SKM-1 (cell line): ENCODE results near the gene ATP2C1.
"Not testable (repeated sequence)": the region's sequence is repeated elsewhere in the genome, so short reads cannot be mapped to it uniquely, and the experiment has no call there.

Source experiments
- DNase-seq: peaks from one replicate; lab custom pipeline; 2025; ENCODE audit not compliant: unreplicated experiment; lab: John Stamatoyannopoulos, UW

The ATP2C1 gene

DNA sequence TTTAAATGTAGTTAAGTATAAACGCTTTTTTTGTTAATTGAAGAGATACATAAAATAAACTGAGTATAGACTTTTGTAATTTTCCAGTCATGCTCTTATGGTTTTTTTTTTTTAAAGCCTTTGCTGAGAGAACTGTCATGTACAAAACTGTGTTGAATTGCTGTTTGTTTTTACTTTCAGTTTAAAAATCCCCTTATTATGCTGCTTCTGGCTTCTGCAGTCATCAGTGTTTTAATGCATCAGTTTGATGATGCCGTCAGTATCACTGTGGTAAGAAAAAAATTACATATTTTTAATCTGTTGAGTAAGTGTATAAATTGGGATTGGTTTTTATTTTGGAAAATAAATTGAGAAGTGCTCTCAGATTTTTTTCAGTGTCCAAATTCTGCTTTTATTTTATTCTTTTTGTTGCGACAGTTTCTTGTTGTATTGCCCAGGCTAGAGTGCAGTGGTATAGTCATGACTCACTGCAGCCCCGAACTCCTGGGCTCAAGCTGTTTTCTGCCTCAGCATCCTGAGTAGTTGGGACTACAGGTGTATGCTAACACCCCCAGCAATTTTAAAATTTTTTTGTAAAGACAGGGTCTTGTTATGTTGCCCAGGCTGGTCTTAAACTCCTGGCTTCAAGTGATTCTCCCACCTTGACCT lies 40.7 kb downstream of the ATP2C1 start:
- DNase-seq: no peak

DNA sequence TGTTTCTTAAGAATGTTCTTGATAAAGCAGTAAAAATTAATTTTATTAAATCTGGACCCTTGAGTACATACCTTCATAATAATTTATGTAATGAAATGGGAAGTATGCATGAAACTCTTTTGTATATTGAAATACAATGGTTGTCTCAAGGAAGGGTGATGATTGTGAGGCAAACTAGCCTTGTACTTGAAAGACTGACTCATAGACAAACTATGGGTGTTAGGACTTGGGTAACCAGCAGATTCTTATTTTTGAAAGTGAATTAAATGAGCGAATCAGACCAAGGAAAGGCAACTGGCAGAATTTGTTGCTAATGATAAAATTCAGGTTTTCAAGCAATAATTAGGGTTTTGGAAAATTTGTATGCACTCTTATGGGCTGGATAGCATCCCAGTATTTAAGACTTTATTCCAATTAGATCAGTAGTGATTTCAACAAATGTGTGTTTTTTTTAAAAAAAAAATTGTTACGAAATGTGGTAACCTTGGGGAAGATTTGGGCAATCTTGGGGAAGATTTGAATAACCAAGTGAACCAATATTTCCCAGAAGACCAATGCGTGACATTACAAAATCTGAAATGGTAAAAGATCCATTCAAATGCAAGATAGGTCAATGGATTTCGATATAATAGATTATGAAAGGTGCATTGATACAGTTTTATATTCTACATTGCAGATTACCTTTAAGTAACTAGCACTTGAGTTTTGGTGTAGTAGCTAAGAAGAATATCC lies 42.0 kb downstream of the ATP2C1 start:
- no peak for DNase-seq

DNA sequence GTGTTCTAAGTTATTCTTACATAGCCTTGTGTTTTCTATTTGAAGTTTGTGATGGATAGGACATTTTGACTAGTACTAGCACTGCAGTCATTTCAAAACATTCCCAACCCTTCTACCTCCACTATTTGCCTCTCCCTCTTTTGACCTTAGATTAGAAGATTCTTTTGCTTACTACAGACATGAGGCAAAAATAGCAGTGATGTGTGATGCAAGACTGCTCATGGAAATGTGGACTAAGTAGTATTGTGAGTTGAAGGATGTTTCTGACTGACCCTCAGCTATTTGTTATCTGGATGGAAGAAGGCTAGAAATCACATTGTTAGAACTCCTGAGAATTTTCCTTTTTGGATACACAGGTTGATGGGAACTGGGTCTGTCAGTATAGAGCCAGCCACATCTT lies 45.9 kb downstream of the ATP2C1 start:
- DNase-seq: no peak

DNA sequence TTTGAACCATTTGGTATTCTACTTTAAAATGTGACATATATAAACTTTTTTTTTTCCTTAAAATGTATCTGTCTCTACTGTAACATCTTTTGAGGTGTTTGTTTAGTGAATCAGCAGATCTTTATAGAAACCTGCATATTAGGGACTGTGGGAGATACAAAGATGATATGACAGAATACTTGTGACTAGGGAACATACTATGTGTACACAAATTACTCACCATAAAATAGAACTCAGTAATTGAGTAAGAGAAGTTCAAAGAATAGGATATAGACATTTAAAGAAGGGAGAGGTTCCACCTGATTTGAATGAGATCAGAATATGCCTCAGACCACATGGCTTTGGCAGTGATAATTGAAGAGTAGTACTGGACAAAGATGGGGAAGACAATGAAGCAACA lies 47.9 kb downstream of the ATP2C1 start:
- no peak for DNase-seq

DNA sequence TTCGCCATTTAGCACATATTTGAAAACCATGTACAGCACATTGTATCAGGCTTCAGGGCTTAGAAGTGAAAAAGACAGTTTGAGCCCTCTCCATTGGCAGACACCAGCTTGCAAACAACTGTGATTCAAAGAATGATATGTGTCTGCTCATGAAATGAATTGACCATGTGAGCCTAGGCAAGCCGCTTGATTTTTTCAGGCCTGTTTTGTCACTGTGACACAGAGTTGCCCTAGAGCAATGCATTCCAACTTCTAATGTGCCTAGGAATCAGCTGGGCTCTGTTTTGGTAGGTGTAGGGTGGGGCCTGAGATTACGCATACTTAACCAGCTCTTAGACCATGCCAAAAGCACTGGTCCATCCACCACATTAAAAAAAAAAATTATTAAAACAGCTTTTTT lies 53.0 kb downstream of the ATP2C1 start:
- DNase-seq: no peak

DNA sequence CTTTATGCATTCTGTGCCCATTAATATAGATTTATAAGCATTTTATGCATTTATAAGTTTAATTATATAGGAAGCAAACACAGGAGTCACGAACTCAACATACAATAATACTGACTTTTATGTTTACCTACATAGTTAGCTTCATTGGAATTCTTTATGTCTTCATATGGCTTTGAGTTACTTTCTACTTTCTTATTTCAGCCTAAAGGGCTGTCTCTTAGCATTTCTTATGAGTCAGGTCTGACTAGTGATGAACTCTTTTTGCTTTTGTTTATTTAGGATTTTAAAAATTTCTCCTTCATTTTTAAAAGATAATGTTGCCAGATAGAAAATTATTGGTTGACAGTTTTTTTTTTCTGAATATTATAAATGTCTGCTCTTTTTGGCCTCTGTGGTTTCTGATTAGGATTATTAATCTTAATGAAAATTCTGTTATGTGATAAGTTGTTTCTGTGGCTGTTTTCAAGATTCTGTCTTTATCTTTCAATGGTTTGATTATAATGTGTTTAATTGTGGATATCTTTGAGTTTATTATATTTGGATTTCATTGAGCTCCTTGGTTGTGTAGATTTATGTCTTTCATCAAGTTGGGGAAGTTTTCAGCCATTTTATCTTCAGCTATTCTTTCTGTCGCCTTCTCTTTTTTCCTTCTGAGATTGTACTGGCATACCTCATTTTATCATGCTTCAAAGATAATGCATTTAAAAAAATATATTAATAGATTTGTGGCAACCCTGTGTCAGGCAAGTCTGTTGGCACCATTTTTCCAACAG lies 54.3 kb downstream of the ATP2C1 start:
- no peak for DNase-seq

DNA sequence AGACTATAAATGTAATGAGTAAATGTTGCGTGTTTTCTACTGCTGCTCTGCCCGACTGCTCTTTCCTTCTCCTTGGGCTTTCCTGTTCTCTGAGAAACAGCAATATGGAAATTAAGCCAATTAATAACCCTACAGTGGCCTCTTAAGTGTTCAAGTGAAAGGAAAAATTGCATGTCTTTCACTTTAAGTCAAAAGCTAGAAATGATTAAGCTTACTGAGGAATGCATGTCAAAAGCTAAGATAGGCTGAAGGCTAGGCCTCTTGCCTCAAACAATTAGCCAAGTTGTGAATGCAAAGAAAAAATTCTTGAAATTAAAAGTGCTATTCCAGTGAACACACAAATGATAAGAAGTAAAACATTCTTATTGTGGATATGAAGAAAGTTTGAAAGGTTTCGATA lies 55.0 kb downstream of the ATP2C1 start:
- no peak for DNase-seq

DNA sequence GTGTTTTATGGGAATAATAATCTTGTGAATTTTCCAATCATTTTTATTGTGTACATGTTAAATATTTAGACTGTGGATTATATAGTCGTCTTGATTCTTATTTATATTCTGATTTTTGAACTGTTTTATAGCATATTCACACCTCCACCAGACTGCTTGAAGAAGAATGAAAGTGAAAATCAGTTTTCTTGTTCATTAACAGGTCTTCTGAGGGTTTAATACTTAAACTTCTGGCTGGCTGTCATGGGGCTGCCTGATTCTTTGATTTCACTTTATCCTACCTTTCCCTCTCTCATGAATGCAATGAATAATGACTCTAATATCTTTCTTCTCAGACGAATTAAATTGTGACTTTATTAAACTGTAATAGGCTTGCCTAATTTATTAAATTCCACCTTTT lies 56.2 kb downstream of the ATP2C1 start:
- DNase-seq: no peak

DNA sequence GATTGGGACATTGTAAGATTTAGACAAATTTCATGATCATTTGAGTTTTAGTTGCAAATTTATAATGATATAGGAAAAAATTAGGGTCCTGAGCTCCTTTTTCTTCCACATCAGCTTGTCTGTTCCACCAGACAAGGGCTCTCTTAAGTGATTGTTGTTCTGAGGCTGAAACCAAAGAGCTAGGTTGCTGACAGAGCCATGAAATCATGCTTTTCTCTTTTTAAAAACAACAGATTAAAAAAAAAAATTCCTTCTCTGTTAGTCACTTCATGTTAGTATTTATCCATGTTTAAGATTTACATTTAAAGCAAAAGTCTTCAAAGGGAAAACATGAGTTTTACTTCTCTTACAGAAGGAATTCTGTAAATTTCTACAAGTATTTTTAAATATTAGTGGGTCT lies 56.8 kb downstream of the ATP2C1 start:
- no peak for DNase-seq

DNA sequence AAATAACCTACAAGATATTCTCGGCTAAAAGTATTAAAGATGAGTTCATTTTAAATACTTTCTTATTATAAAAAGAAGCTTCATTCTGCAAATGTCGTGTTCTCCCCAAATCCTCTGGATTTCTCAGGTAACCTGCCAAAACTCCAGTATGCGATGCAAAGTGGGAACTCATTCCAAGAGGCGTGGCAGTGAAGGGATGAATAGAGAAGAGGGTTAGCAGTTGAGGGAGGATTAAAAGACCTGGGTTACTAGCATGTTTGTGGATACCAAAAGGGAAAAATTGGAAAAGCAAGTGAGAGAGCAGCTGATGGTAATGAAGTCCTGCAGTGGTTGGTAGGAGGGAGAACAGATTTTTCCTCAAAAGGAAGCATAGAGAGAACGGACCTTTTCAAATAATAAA lies 61.6 kb downstream of the ATP2C1 start:
- DNase-seq: no peak

DNA sequence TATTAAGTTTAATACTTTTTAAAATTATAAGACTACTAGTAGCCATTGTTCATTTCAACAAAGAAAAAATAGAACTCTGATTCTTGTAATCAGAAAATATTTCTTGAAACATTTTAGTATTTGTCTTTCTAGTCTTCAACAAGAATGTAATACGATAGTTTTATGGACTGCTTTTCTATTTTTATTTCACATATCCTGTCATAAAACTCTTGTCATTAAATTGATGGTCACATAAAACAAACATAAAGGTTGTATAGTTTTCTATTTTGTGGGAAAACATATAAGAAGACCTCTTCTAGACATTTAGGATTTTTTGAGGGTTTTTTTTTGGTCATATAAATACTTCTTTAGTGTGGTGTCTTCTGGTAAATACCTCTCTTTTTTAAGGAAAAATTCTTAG lies 62.4 kb downstream of the ATP2C1 start:
- DNase-seq: no peak

DNA sequence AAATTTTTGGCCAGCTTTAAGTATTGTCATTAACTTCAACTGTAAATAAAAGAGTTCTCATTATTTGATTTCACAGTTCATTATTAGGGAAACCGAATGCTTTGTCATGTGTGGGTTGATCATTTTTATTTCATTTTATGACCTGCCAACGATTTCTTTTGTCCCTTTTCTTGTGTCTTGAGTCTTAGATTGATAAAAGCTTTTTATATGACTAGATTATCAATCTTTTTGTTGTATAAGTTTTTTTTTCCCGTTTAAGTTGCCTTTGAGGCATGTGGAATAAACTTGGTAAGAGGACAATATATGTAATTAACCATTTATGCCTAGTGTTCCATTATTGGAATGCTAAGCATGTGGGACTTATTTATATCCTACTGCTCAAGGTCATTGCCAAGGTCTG lies 62.8 kb downstream of the ATP2C1 start:
- DNase-seq: no peak

DNA sequence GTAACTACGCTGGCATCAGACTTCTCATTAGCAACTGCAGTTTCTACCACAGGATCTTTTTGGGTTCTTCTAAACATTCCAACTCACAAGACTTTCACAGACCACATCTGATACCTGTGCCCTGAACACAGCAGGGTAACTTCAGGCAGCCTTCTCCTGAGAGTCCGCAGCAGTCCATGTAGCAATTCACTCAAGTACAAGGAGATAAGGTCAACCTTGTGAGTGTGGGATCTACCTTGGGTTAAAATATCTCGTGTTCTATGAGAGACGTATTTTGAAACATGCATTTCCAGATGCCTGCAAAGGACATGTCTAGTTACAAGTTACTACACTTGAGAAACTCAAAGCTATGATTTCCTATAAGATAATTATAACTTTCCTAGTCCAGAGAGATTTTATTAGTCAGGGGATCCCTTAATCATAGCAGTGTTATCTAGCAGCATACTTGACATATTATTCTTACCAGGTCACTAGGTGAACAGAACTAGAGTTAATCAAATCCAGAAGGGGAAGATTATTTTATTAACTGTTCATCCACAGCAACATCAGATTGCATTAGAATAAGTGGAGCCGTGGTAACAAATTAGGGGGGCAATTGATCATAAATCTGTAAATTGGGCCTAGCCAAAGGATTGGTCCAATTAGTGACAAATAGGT lies 66.4 kb downstream of the ATP2C1 start:
- DNase-seq: no peak

DNA sequence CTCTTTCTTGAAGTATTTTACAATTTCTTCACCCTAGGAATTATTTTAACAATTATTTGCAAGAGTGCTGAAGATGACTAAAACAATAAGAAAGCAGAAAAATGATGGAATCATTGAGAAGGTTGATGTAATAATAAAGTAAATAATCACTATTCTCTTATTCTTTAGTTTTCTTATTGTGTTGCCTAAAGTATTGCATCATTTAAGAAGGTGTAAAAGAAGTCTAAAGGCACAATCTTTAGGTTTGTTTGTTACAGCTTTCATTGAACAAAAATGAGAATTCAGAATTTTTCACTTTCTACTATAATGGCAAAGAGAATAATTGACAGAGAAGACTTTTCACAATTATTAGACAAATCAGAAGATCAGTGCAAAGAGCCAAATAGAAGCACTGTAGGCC lies 67.6 kb downstream of the ATP2C1 start:
- DNase-seq: no peak

DNA sequence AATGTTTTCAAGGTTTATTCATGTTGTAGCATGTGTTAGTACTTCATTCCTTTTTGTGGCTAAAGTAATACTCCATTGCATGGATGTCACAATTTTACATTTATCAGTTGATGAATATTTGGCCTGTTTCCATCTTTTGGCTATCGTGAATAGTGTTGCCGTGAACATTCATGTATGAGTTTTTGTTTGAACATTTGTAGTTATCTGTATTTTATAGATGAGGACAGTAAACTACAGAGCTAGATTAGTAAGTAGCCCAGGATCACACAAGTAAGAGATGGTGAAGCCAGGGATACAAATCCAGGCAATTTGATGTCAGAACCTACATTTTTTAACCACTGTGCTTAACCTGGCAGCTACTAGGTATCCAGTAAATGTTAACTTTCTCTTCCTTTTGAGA lies 69.6 kb downstream of the ATP2C1 start:
- DNase-seq: no peak

DNA sequence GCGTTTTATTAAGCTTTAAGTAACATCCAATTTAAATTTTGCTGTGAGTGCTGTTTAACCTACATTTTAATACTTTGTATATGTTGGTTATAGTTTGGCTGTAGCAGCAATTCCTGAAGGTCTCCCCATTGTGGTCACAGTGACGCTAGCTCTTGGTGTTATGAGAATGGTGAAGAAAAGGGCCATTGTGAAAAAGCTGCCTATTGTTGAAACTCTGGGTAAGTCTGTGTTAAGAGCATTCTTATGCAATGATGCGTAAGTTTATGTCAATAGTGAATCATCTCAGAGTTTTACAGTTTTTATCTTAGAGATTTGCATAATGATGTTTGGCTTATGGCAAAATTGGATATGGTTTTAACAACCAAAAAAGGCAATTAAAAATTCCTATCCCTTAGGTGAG lies 70.0 kb downstream of the ATP2C1 start:
- no peak for DNase-seq

DNA sequence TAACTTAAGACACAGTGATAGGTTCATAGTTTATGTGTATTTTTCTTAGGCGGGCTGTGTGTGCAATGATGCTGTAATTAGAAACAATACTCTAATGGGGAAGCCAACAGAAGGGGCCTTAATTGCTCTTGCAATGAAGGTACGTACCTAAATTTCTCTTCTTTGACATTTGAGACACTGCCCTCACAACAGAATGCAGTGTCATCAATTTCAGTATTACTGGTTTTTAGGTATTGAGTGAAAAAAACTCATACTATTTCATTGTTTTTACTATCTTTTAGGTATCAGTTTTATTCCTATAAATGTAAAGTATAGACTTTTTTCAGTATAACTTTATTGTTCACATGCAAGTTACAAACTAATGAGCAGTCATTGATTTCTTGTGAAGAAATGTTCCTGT lies 73.4 kb downstream of the ATP2C1 start:
- no peak for DNase-seq

DNA sequence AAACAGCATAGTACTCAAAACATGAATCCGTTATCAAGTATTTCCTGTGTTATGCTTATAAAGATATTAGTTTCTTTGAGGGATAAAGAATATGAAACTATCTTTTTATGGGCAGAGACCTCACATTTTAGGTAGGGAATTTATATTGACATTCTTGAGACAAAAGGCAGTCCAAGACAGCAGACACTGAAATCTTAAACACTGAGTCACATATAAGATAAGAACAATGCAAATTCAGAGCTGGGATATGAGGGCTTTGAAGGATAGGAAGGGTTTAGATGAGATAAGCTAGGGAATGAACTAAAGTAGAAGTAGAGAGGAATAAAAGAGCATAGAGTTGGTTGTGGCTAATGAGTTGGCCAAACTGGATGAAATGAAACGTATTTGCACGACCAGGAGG lies 74.3 kb downstream of the ATP2C1 start:
- no peak for DNase-seq

DNA sequence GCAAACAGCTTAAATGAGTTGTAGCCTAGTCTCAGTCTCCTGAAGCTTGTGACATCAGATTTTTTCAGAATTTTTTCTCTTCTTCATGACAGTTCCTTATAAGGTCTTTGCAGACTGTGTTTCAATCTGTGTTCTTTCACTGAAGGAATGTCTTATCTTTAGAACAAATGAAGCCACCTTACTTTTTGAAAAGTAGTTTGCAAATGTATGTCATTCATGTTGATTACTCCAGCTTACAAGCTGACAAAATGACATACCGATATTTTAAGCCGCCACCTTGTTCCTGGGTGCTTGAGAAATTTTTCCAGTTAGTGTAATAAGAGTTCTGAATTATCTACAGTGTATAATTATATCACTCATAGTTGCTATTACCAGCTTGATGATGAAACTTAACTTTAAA lies 75.7 kb downstream of the ATP2C1 start:
- no peak for DNase-seq

DNA sequence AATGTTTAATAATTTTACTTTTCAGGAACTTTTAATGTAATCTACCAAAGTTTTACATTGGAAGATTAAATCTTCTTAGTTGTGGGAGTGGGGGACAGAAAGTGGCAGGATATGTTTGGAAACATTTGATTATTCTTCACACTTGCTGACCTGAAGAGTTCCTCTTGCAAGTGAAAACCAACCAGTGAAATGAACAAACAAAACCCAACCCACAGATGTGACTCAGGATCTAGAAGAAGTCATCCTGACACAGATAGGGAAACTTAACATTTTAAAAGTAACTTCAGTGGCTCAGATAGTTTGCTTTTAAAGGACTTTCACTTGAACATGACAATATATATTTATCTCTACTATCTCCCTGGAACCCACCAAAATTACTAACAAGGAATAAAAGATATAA lies 77.3 kb downstream of the ATP2C1 start:
- no peak for DNase-seq

DNA sequence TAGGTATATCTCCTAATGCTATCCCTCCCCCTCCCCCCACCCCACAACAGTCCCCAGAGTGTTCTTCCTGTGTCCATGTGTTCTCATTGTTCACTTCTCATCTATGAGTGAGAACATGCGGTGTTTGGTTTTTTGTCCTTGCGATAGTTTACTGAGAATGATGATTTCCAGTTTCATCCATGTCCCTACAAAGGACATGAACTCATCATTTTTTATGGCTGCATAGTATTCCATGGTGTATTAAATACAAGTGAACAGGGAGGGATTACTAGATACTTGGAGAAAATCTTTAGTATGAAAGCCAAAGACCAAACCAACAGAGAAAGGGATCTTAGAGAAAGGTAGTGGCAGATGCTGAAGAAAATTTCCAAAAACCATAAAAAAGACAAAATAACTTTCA lies 78.7 kb downstream of the ATP2C1 start:
- not testable (repeated sequence) for DNase-seq

DNA sequence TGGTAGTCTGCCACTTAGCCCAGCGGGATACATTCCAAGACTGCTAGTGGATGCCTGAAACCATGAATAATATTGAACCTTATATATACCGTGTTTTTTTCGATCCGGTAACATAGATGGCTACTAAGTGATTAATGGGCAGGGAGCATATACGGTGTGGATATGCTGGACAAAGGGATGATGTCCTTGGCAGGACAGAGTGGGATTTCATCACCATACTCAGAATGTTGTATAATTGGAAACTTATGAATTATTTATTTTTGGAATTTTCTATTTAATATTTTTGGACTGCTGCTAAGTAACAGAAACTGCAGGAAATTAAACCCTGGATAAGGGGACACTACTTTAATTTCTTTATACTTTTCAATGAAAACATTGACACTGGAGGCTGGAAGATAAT lies 79.5 kb downstream of the ATP2C1 start:
- DNase-seq: no peak
